HG02763 (cell line): Measurements from ENCODE around the gene CMIP.

Experiments
- ATAC-seq: cut with Tn5 transposase; IDR thresholded peaks from one replicate; pipeline ENCODE4 v1.9.1; 2021; ENCODE audit warnings: mild to moderate bottlenecking, moderate library complexity; ENCODE audit not compliant: unreplicated experiment

CMIP gene

DNA sequence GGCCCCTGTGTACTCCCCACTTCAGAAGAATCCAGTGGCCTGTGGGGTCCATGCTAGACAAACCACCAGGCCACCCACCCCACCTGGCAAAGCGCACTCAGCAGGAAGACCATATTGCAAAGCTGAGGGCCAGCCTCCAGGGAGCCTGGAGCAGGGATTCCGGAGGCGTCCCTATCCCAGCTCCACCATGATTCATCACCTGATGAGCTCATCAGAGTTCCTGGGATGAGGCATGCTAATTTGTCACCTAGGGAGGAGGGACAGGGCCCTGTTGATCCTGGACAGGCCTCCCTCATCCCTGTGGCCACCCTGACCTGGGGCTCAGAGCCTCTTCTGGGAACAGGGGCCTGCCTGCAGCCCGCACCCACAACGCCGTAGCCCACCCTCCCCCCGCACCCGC lies 202.9 kb downstream of the CMIP start:
- ATAC-seq = no peak

DNA sequence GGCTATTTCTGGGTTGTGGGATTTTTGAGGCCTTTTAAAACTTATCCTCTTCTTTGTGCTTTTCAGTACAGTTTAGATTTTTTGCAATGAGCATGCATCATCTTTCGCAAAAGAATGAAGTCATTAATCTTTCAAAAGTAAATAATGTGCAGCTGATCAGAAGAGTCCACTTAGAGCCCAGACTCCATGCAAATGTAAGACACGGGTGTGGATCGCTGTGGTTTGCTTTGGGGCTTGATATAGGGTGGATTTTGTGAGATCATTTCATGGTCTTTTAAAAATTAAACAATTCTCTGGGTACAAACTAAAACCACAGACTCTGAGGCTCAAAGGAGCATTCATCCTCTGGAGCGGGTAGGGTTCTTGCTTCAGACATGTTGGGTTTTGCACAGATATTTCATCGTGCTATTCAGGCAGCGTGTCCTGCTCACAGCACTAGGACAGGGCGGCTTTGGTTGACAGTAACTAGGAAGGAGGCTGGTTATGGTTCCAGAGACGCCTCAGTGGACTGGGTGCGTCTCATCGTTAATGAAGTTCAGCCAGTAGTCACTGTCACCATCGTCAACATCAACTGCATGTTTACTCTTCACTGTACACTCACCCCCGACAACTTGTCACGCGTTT lies 205.1 kb downstream of the CMIP start:
- ATAC-seq = no peak

- no peak for ATAC-seq
Observed at GRCh38 chr16:81650281-81650680, 205.7 kb downstream of the CMIP start.

GRCh38 chr16:81650982-81651562 lies 206.5 kb downstream of the CMIP start:
- no peak for ATAC-seq

DNA sequence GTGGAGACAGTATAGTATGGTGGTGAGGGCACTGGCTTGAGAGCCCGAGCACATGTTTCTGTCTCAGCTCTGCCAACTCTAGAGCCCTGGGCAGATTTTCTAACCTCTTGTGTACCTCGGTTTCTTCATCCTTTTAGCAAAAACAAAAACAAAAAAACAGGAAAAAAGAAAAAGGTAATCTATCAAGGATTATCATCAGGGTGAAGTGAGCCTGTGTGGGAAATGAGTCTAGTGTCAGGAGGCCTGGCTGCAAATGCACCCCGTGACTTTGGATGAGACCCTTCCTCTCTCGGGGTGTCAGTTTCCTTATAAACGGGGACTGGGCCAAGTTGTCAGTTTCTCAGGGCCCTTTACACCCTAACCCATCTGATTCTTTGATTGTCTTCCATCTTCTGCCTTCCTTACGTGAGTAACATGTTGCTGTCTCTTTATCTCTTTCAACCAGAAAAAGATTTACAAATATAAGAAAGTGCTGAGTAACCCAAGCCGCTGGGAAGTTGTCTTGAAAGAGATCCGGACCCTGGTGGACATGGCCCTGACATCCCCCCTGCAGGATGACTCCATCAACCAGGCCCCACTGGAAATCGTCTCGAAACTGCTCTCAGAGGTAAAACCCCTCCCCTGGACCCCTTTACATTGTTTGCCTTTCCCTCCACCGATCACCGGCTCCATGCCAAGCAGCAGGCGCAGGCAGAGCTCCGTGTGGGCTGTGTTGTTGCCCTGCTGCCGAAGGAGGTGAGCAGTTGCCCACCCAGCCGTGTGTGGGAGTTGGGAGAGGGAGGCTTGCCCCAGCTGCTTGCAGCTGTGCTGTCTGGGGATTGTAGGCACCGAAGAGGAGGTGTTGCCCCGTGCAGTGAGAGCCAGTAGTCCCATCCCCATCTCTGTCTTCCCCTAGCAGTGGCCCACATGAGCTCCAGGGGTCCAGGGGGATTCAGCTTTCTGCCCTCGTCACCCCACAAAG lies 207.4 kb downstream of the CMIP start:
- ATAC-seq = no peak

GRCh38 chr16:81652798-81653505 lies 208.3 kb downstream of the CMIP start:
- ATAC-seq = no peak

DNA sequence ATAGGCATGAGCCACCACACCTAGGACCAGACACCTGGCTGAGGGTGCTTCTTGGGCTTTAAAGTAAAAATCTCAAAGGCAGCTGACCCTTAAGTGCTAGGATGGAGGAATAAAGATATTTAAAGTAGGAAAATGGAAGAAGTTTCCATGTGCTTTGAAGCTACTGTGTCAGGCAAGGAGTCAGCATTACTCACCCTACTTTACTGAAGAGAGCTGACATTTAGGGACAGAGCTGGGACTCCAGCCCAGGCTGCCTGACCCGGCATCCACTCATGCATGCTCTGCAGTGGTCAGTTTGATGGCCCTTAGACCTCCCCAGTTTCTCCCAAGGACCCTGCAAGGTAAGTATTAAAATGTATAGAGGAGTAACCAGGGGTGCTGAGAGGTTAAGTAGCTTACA lies 209.7 kb downstream of the CMIP start:
- no peak for ATAC-seq

- ATAC-seq = no peak
Observed at GRCh38 chr16:81655469-81656162, 211.0 kb downstream of the CMIP start.

DNA sequence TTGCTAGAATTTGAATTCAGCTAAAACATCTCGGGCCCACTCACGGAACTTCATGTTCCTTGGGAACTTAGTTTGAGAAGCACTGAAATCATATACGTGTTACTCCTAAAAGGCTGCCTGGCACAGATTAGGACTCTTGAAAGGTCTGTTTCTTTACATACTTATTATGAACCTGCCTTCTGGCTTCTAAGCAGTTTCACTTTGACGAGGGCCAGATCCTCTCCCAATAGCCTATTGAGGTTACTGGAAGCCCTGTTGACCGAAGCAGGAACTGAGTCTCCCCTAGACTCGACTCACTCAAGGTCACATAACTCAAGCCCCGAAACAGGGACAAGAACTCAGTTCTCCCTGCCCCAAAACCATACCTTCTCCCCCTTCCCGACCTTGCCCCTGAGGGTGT lies 212.6 kb downstream of the CMIP start:
- ATAC-seq = no peak

- ATAC-seq = no peak
Observed at GRCh38 chr16:81657781-81658180, 213.2 kb downstream of the CMIP start.

GRCh38 chr16:81658373-81658772 lies 213.8 kb downstream of the CMIP start:
- no peak for ATAC-seq

DNA sequence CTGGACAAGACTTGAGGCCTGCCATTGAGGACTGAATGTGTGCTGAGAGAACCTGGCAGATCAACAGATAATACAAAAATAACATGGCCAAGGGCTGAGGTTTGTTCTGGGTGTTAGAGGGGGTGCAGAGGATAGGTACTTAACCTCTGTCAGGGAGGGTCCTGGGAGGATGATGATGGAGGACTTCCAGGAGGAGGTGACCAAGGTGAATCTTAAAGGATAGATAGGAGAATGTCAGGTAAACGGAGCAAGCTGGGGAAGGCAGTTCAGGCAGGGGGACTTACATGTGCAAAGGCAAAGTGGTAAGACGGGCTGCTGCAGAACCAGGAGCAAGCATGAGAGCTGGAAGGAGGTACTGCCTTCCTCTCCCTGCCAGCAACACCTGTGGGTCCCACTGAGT lies 214.6 kb downstream of the CMIP start:
- ATAC-seq = no peak

DNA sequence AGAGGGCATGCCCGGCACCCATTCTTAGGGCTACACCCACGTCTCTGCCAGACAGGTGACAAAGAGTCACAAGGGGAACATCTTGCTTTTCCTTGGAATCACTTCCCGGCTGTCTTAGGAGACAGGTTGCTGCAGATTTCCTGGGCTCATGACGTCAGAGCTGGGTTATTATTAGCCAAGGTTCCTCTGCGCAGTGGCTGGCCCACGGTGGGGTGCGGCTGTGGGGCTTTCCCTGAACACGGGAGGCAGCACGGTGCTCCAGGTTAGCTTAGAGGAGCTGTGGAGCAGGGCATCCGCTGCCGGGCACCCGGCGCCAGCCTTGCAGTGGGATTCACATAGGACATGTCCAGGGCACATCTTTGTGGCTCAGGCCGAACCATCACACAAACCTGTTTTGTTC lies 216.5 kb downstream of the CMIP start:
- ATAC-seq = no peak

GRCh38 chr16:81664153-81664552 lies 219.5 kb downstream of the CMIP start:
- no peak for ATAC-seq

DNA sequence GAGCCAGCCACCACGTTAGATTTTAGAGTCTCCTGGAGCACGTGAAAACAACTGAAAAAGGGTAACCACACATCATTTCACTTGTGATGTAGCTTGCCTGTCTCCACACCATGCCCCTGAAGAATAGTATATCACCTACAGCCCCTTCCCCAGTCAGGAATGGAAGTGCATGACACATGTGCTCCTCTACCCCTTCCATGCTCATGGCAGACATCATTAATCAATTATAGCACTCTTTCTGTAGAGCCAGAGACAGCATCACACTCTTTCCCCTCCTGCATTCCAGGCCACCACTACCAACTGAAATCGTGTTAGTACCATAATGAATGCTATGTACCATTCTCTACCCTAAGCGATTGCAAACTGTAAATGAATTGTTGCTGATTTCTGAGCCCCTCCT lies 221.0 kb downstream of the CMIP start:
- ATAC-seq = no peak

DNA sequence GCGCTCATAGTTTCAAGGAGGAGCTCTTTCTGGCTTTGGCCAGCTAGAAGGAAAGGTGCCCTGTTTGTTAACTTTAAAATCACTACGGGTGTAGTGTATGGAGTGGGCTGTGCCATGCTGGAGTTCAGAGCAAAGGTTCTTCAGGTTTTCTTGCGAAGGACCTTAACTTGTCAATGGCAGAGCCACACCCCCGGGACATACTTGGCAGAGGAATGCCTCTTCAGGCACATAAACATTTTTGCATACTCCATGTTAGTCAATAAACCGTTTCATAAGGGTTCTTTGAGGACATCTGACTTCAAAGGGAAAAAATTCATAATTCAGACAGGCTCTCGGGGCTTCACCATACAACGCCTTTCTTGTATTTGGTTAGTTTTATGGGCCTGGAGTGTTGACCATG lies 221.5 kb downstream of the CMIP start:
- no peak for ATAC-seq

GRCh38 chr16:81668243-81669097 lies 223.9 kb downstream of the CMIP start:
- no peak for ATAC-seq

DNA sequence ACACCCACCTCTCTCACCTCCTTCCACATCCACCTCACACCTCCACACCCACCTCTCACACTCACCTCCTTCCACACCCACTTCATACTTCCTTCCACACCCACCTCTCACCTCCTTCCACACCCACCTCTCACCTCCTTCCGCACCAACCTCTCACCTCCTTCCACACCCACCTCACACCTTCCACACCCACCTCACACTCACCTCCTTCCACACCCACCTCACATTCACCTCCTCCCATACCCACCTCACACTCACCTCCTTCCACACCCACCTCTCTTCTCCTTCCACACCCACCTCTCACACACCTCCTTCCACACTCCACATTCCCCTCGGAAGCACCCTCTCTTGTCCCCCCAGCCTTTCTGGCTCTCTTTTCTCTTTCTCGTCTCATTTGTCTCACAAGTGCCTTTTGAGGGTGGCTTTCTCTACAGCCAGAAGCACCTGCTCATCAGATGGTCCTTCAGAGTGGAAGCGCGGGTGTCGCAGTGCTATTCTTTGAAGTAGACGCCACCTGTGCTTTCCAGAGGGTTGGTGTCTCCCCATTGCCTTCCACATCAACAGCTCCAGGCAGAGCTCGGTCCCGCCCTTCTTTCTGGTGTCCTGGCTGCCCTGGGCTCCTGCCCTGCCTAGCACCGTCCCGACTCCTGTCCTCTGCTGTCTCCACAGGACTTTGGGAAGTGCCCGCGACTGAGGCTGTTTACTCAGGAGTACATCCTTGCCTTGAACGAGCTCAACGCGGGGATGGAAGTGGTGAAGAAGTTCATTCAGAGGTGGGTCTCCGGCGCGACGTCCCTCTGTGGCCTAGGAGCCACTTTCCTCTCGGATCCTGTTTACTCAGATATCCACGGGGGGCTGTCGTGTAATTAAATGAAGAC lies 225.1 kb downstream of the CMIP start:
- no peak for ATAC-seq
